HepG2 (cell line): ENCODE results near the gene PSMB3. TPM values are rescaled to one million over a fixed set of nuclear protein-coding genes. Genes with fewer than 3 reads are reported as not detected.
A peak's percentile ranks its signal among the peaks of the same experiment; 100 is the strongest.

Experiments
- ARID2 ChIP-seq: sonication (generic); formaldehyde crosslinking; IDR thresholded peaks from 2 replicates; pipeline ENCODE4 v1.8.1; 2022; ENCODE audit warnings: mild to moderate bottlenecking, missing genetic modification reagents, borderline replicate concordance
- ARID3A ChIP-seq: IDR thresholded peaks from 2 replicates; pipeline ENCODE4 v1.6.1; 2012; ENCODE audit warnings: low read depth, low read length, improper control_type of control experiment
- CENPT ChIP-seq: sonication (generic); formaldehyde crosslinking; IDR thresholded peaks from 2 replicates; pipeline ENCODE4 v1.8.0; 2022; ENCODE audit warnings: low read depth, mild to moderate bottlenecking, moderate library complexity, missing genetic modification reagents
- DBP ChIP-seq: sonication (generic); formaldehyde crosslinking; IDR thresholded peaks from 2 replicates; pipeline ENCODE4 v1.4.0; 2020; ENCODE audit warnings: missing genetic modification reagents; ENCODE audit errors: not compliant biosample characterization
- FOXJ3 ChIP-seq: sonication (generic); formaldehyde crosslinking; IDR thresholded peaks from 2 replicates; pipeline ENCODE4 v1.4.0; 2020; ENCODE audit warnings: missing genetic modification reagents, mild to moderate bottlenecking, borderline replicate concordance
- IRX3 ChIP-seq: sonication (generic); formaldehyde crosslinking; IDR thresholded peaks from 2 replicates; pipeline ENCODE4 v1.8.1; 2023; ENCODE audit warnings: mild to moderate bottlenecking, low read depth, missing genetic modification reagents, borderline replicate concordance
- MAFF ChIP-seq: IDR thresholded peaks from 2 replicates; pipeline ENCODE4 v1.6.1; 2011; ENCODE audit warnings: low read depth, low read length, improper control_type of control experiment
- MNT ChIP-seq: fragments of 450-650 bp; IDR thresholded peaks from 2 replicates; pipeline ENCODE4 v1.6.1; 2016
- MTA3 ChIP-seq: sonication (generic); formaldehyde crosslinking; IDR thresholded peaks from 2 replicates; pipeline ENCODE4 v1.4.0; 2020; ENCODE audit warnings: missing genetic modification reagents
- PCBP2 ChIP-seq: fragments of 200-400 bp; formaldehyde crosslinking; optimal IDR thresholded peaks from 2 replicates; pipeline ENCODE3; 2018; ENCODE audit warnings: low read length, low read depth; ENCODE audit not compliant: poor library complexity, severe bottlenecking
- RERE ChIP-seq: IDR thresholded peaks from 2 replicates; pipeline ENCODE4 v1.6.1; 2016; ENCODE audit warnings: low read depth, missing genetic modification reagents, missing compliant biosample characterization
- RXRB ChIP-seq: IDR thresholded peaks from 2 replicates; pipeline ENCODE4 v1.6.1; 2016; ENCODE audit warnings: borderline replicate concordance, missing genetic modification reagents, missing compliant biosample characterization
- STAT5B ChIP-seq: sonication (generic); formaldehyde crosslinking; IDR thresholded peaks from 2 replicates; pipeline ENCODE4 v1.4.0; 2020; ENCODE audit warnings: missing genetic modification reagents
- ZBTB37 ChIP-seq: sonication (generic); formaldehyde crosslinking; IDR thresholded peaks from 2 replicates; pipeline ENCODE4 v1.4.0; 2020; ENCODE audit warnings: mild to moderate bottlenecking, missing genetic modification reagents
- ZNF550 ChIP-seq: sonication (generic); formaldehyde crosslinking; IDR thresholded peaks from 2 replicates; pipeline ENCODE4 v1.4.0; 2020; ENCODE audit warnings: mild to moderate bottlenecking, missing genetic modification reagents, borderline replicate concordance
- ZNF614 ChIP-seq: IDR thresholded peaks from 2 replicates; pipeline ENCODE4 v1.6.1; 2018; ENCODE audit warnings: missing biosample characterization, missing genetic modification reagents, inconsistent platforms, borderline replicate concordance
- ZSCAN21 ChIP-seq: sonication (generic); formaldehyde crosslinking; IDR thresholded peaks from 2 replicates; pipeline ENCODE4 v1.8.0; 2022; ENCODE audit warnings: mild to moderate bottlenecking, missing genetic modification reagents, moderate library complexity, borderline replicate concordance
- polyA plus RNA-seq, 8 experiments: library from polyadenylated mRNA; depleted of rRNA in 3 of 8; stranded (reverse) in 7 of 8; unstranded in 1 of 8; fragments of >200 nt; fragmentation: Illumina TruSeq in 4 of 8; extraction: Trizol in 4 of 8; gene quantifications; 2 replicates each; pipeline versions ENCODE4 v1.2.1 to v1.2.3, GENCODE V29; 2011 to 2016; ENCODE audit warnings: low read depth in 4 of 8, missing spikeins in 1 of 8, mixed read lengths in 1 of 8; ENCODE audit not compliant: insufficient read depth in 1 of 8
- total RNA-seq, 5 experiments: library from RNA; depleted of rRNA; stranded (reverse); fragments of >200 nt; fragmentation: Illumina TruSeq; extraction: Trizol; gene quantifications; 2 replicates each; pipeline ENCODE4 v1.2.3, GENCODE V29; 2016; ENCODE audit warnings: low read depth in 1 of 5

The PSMB3 gene
- total and polyA plus RNA-seq, 2 of the 13 experiments (the other 11 are each of a cell fraction or from before 2014, with no cell fraction given), result 366 to 517 TPM

GRCh38 chr17:38703742-38704605 lies 48.6 kb upstream of the PSMB3 start (continued):
- peak; percentile 79; the same call in 1 of the 2 replicates for TF ChIP-seq ARID2 (CRISPR knock-in tag)
- TF ChIP-seq MTA3, result no peak
- TF ChIP-seq CENPT (CRISPR knock-in tag), result no peak
- peak; percentile 89 for TF ChIP-seq ZBTB37
- peak; percentile 86 for TF ChIP-seq FOXJ3
- TF ChIP-seq ZNF614 (CRISPR knock-in tag), result peak; percentile 94
- no peak for TF ChIP-seq MAFF
- TF ChIP-seq PCBP2, result peak; percentile 80
- no peak for TF ChIP-seq ZNF550 (CRISPR knock-in tag)
- peak; percentile 96 for TF ChIP-seq RERE
- peak; percentile 85 for TF ChIP-seq ARID3A
- TF ChIP-seq RXRB, result peak; percentile 100
- TF ChIP-seq STAT5B (CRISPR knock-in tag), result no peak
- peak; percentile 58 for TF ChIP-seq MNT
- peak; percentile 20; the same call in 1 of the 2 replicates for TF ChIP-seq ZSCAN21 (CRISPR knock-in tag)
- TF ChIP-seq DBP (CRISPR knock-in tag), result peak; percentile 67
- TF ChIP-seq IRX3 (CRISPR knock-in tag), result peak; percentile 62; the same call in 1 of the 2 replicates
